DMS53 treated with DMSO at 0.1 percent for 48 hours (cell line): ENCODE results near the gene MAD2L1BP.

Experiments
- DNase-seq: peaks from one replicate; lab custom pipeline; 2025; ENCODE audit not compliant: unreplicated experiment; lab: John Stamatoyannopoulos, UW

Gene MAD2L1BP

DNA sequence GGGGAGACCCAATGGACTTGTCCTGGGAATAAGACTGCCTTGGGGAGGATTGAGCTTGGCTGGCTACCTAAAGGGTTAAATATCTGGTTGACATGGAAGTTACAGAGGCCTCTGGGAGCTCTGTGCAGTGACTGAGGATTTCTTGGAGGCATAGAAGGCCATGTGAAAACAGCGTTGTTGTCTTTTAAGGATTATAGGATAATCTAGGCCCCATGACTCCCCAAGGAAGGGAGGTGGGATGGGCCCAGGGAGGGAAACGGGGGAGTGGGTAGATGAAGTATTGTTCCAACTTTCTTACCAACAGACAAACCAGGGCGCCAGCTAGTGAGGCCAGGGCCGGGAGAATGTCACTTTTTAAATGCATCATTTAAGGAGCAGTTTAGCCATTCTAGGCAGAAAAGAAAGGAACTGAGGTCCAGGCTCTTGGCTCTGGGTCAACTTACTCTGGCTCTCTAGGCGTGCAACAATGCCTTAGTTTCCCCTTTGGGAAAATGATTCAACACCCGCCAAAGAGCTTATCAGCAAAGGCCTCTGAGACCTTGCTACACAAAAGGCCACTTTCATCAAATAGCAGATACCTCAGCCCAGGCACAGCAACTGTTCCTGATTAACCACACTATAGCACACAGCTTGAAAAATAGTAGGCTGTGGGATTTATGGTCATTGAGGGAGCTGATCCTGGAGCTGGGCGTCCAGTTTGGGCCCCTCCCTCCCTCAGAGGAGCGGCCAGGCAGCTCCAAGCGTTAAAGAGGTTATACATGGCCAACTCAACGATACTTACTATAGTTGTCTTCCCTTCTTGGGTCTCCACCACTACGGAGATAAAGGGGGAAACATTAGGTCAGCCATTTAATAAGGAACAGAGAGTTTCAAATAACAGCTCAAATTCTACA, 44.9 kb downstream of the MAD2L1BP start:
- DNase-seq, result no peak

DNA sequence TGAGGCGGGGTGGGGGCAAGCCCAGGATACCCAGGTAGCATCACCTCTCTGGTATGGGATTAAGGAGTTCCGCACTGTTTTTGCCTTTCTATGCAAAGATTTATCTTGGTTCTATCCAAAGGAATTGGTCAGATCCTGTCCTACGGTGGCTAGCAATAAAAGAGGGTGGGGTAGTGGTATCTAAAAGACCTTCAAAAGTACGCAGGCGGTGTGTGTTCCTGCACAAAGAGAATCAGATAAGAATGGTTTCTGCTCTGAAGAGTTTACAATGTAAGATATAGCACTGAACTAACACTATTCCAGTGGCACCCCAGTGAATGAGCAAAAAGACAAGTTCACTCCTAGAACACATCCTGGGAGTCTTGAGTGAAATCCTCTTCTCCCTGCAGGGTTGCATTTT, 45.7 kb downstream of the MAD2L1BP start:
- no peak for DNase-seq

- DNase-seq, result no peak
Observed at GRCh38 chr6:43682724-43683429, 47.2 kb downstream of the MAD2L1BP start.

- no peak for DNase-seq
Observed at GRCh38 chr6:43683708-43684455, 48.2 kb downstream of the MAD2L1BP start.

GRCh38 chr6:43687079-43687436, 51.4 kb downstream of the MAD2L1BP start:
- DNase-seq, result no peak

DNA sequence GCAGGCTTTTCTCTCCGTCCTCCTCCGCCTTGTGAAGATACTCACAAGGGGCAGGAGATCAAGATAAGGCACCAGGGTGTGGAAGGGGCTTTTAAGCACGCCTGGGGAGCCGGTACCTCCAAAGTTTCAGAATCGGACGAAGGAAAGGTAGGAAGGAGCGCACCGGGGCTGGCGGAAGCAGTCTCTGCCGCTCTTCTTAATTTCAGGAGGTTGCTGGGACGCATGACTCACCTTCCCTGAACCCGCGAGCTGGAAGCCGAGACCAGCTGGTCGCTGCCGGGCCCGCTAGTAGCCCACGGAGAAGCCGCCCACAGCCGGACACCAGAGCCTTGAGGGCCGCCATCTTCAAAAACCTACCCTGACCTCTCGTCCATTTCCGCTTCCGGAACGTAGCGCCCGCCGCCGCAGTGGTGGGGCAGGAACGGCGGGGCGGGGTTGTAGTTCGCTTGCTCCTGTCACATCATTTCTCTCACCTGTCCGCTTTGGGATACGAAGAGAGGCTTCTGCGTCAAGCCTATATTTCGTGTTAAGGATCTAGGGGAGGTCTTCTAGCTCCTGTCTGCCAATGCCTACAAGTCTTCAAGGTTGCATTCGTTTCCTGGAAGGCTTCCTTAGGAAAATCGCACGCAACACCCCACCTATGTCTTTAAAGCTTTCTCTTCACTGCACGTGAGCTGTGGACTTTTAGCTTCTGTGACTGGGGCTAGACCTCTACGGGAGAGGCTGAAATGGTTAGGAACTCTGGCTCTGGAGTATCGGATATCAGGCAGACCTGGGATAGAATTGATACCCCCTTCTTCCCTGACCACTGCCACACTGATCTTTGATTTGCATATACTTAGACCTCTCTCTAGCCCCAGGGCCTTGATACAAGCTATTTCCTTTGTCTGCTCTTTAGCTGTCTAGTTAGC, 52.1 kb downstream of the MAD2L1BP start, which contains the start of gene MRPS18A:
Gene MRPS18A (minus strand): TSS at position 355 of the 911 bp plus-strand sequence. CDS start 12 bp downstream, at position 343.
- DNase-seq, result peak; percentile 80

DNA sequence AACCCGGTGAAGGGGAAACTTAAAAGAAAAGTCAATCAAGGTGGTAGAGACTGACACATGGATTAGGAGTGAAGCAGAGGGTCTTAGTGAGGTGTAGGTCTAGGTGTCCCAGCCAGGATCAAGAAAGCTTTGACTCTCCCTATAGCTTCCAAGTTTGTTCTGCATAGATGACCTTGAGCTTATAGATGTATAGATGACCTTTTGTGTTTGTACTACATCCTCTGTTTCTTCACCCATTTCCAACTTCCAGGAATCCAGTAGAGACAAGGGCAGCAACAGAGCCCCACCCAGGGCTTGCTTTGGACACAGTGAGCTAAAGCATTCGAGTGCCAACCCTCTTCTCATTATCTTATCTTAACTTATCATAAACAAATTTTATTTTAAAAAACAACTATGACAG, 53.8 kb downstream of the MAD2L1BP start:
- no peak for DNase-seq
